Liver (tissue), 3 donors: ENCODE data around the gene ZMYND12.

Experiments used
- CTCF ChIP-seq: fragments of 150-350 bp; IDR thresholded peaks from 2 replicates; pipeline ENCODE4 v1.5.1; 2017; ENCODE audit warnings: improper control_type of control experiment, low read depth, low read length; ENCODE audit not compliant: missing input control
- GABPA ChIP-seq, 2 donors: IDR thresholded peaks in 1 of 2; conservative IDR thresholded peaks in 1 of 2; 2 replicates each; pipeline ENCODE4 v1.6.1; 2016; ENCODE audit warnings: antibody characterized with exemption in 2 of 2, mild to moderate bottlenecking in 1 of 2, moderate library complexity in 1 of 2
- RXRA ChIP-seq, 2 donors: IDR thresholded peaks; 2 replicates each; pipeline ENCODE4 v1.6.1; 2017 to 2018; ENCODE audit warnings: antibody characterized with exemption in 2 of 2, mild to moderate bottlenecking in 1 of 2
- SP1 ChIP-seq: IDR thresholded peaks from 2 replicates; pipeline ENCODE4 v1.6.1; 2018; ENCODE audit warnings: antibody characterized with exemption, mild to moderate bottlenecking
- donor health status: healthy.
- donor health status: healthy.

GRCh38 chr1:42490237-42490636, 34.4 kb upstream of the ZMYND12 start:
- TF ChIP-seq CTCF, result no peak
- no peak for TF ChIP-seq RXRA (IDR thresholded peaks at IDR 0.05)
- TF ChIP-seq GABPA (IDR thresholded peaks at IDR 0.05 in 1 of 2, conservative IDR thresholded peaks at IDR 0.05 in 1 of 2), result no peak
- no peak for TF ChIP-seq SP1
